HG03280 (cell line): ENCODE measurements around the gene TRAF3IP1.
"Not testable (repeated sequence)": the region's sequence is repeated elsewhere in the genome, so short reads cannot be mapped to it uniquely, and the experiment has no call there.

Source experiments
- ATAC-seq: cut with Tn5 transposase; IDR thresholded peaks from one replicate; pipeline ENCODE4 v1.9.1; 2021; ENCODE audit warnings: mild to moderate bottlenecking, moderate library complexity; ENCODE audit not compliant: unreplicated experiment

The TRAF3IP1 gene

GRCh38 chr2:238305965-238306671 is 14.2 kb upstream of the TRAF3IP1 start:
- ATAC-seq, result no peak

- ATAC-seq, result no peak
Observed at GRCh38 chr2:238306672-238306998, 13.7 kb upstream of the TRAF3IP1 start.

- ATAC-seq, result no peak
Observed at GRCh38 chr2:238308177-238308576, 12.1 kb upstream of the TRAF3IP1 start.

- not testable (repeated sequence) for ATAC-seq
Observed at GRCh38 chr2:238310721-238311120, 9.6 kb upstream of the TRAF3IP1 start.

GRCh38 chr2:238313289-238313990 is 6.9 kb upstream of the TRAF3IP1 start:
- ATAC-seq, result no peak

- ATAC-seq, result no peak
Observed at GRCh38 chr2:238313991-238314350, 6.3 kb upstream of the TRAF3IP1 start.

GRCh38 chr2:238314576-238314975 is 5.7 kb upstream of the TRAF3IP1 start:
- no peak for ATAC-seq

GRCh38 chr2:238315031-238315595 is 5.2 kb upstream of the TRAF3IP1 start:
- no peak for ATAC-seq

- ATAC-seq, result peak; percentile 36
Observed at GRCh38 chr2:238320648-238321281, 447 bp downstream of the TRAF3IP1 start.

GRCh38 chr2:238321467-238321866 is 1.1 kb downstream of the TRAF3IP1 start:
- ATAC-seq, result no peak

GRCh38 chr2:238322001-238322411 is 1.7 kb downstream of the TRAF3IP1 start:
- ATAC-seq, result no peak

GRCh38 chr2:238324248-238324647 is 3.9 kb downstream of the TRAF3IP1 start:
- ATAC-seq, result not testable (repeated sequence)

- ATAC-seq, result no peak
Observed at GRCh38 chr2:238325694-238326093, 5.4 kb downstream of the TRAF3IP1 start.

GRCh38 chr2:238326801-238327365 is 6.6 kb downstream of the TRAF3IP1 start:
- ATAC-seq, result no peak

- ATAC-seq, result no peak
Observed at GRCh38 chr2:238327751-238328150, 7.4 kb downstream of the TRAF3IP1 start.

- ATAC-seq, result no peak
Observed at GRCh38 chr2:238330391-238330790, 10.1 kb downstream of the TRAF3IP1 start.

- ATAC-seq, result no peak
Observed at GRCh38 chr2:238331916-238332315, 11.6 kb downstream of the TRAF3IP1 start.

- ATAC-seq, result no peak
Observed at GRCh38 chr2:238334885-238335284, 14.6 kb downstream of the TRAF3IP1 start.

- not testable (repeated sequence) for ATAC-seq
Observed at GRCh38 chr2:238335591-238335990, 15.3 kb downstream of the TRAF3IP1 start.

GRCh38 chr2:238336151-238336550 is 15.8 kb downstream of the TRAF3IP1 start:
- ATAC-seq, result no peak

GRCh38 chr2:238336793-238337444 is 16.6 kb downstream of the TRAF3IP1 start:
- ATAC-seq, result no peak
